Upper lobe of right lung (tissue), 1 donor: Measurements from ENCODE around the gene KCNH6. TPM values are rescaled to one million over a fixed set of nuclear protein-coding genes. Genes with fewer than 3 reads are reported as not detected.

Experiments
- ATAC-seq: fragments of 200-7000 bp; cut with Tn5 transposase; one replicate; pipeline ENCODE4 v1.9.1; 2020; ENCODE audit warnings: mild to moderate bottlenecking, moderate library complexity
- DNase-seq: peaks from one replicate; pipeline ENCODE4 v3.0.0-alpha.2; 2020
- H3K27ac ChIP-seq: fragments of 200-600 bp; one replicate; pipeline ENCODE4 v1.8.0; 2022
- H3K27me3 ChIP-seq: fragments of 200-600 bp; one replicate; pipeline ENCODE4 v1.8.0; 2022; ENCODE audit warnings: mild to moderate bottlenecking
- H3K36me3 ChIP-seq: fragments of 200-600 bp; one replicate; pipeline ENCODE4 v1.8.0; 2022
- H3K4me1 ChIP-seq: fragments of 200-600 bp; one replicate; pipeline ENCODE4 v1.8.0; 2022
- H3K4me3 ChIP-seq: fragments of 200-600 bp; one replicate; pipeline ENCODE4 v1.8.0; 2022; ENCODE audit warnings: mild to moderate bottlenecking
- H3K9me3 ChIP-seq: fragments of 200-600 bp; one replicate; pipeline ENCODE4 v1.8.0; 2022
- intact Hi-C: fragments of 100-400 bp; cut with DNase I; formaldehyde crosslinking; loops from one replicate; pipeline ENCODE4 v1.11.0; 2022
- total RNA-seq: library from RNA; stranded (reverse); fragmentation: NEBNext Ultra II Directional; extraction: Animal tissue kit (Norgen Biotek cat#: 25700); gene quantifications from one replicate; pipeline ENCODE4 v1.2.1, GENCODE V29; 2021
- TF ChIP-seq, protein P1 (sequence below): fragments of 200-600 bp; IDR thresholded peaks from one replicate; pipeline ENCODE4 v1.8.0; 2022; ENCODE audit warnings: antibody characterized with exemption
- donor health status: DM: no; HTN: yes; CAD: no; lungs with severe emphysema.

KCNH6 gene
- total RNA-seq, 1 donor from 2014 or later: not detected

DNA sequence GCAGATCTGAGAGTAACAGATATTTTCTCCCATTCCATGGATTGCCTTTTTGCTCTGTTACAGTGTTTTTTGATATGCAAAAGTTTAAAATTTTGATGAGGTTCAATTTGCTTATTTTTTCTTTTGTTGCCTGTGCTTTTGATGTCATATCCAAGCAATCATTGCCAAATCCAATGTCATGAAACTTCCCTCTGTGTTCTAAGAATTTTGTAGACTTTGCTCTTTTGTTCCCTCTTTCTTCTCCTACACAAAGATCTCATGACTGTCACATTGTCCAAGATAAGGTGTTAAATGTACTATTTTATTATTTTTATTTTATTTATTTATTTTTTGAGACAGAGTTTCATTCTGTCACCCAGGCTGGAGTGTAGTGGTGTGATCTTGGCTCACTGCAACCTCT is 18.9 kb upstream of the KCNH6 start:
- no peak overlapping the region for H3K4me3 ChIP-seq
- DNase-seq: no peak
- H3K27ac ChIP-seq: peak overlapping the region; percentile 51
- no peaks in the 10 kb centered on the region for H3K27me3 ChIP-seq
- peaks cover 7% of the 10 kb centered on the region for H3K4me1 ChIP-seq
- no peaks in the 10 kb centered on the region for H3K9me3 ChIP-seq
- no peaks in the 10 kb centered on the region for H3K36me3 ChIP-seq
- ATAC-seq: no peak
- TF ChIP-seq, protein P1, sequence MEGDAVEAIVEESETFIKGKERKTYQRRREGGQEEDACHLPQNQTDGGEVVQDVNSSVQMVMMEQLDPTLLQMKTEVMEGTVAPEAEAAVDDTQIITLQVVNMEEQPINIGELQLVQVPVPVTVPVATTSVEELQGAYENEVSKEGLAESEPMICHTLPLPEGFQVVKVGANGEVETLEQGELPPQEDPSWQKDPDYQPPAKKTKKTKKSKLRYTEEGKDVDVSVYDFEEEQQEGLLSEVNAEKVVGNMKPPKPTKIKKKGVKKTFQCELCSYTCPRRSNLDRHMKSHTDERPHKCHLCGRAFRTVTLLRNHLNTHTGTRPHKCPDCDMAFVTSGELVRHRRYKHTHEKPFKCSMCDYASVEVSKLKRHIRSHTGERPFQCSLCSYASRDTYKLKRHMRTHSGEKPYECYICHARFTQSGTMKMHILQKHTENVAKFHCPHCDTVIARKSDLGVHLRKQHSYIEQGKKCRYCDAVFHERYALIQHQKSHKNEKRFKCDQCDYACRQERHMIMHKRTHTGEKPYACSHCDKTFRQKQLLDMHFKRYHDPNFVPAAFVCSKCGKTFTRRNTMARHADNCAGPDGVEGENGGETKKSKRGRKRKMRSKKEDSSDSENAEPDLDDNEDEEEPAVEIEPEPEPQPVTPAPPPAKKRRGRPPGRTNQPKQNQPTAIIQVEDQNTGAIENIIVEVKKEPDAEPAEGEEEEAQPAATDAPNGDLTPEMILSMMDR: no peak
- intact Hi-C loops: no loop called here

DNA sequence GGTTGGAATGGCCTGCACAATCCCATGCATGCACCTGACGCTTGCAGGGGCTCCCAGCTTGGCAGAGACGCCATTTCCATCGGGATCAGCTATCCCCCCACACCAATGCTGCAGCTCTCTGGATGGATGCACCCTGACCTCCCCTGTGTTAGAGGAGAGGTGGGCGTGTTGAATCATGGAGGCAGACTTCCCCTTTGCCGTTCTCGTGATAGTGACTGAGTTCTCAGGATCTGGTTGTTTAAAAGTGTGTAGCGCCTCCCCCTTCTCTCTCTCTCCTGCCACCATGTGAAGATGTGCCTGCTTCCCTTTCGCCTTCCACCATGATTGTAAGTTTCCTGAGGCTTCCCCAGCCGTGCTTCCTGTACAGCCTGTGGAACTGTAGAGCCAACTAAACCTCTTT is 17.8 kb upstream of the KCNH6 start:
- Histone ChIP-seq H3K27ac (no peak overlapping the region), H3K27me3 (no peaks in the 10 kb centered on the region), H3K9me3 (no peaks in the 10 kb centered on the region), H3K4me3 (no peak overlapping the region), H3K36me3 (no peaks in the 10 kb centered on the region), H3K4me1 (no peaks in the 10 kb centered on the region)
- DNase-seq: no peak
- ATAC-seq: peak; percentile 33
- TF ChIP-seq, protein P1: no peak
- intact Hi-C loops: no loop called here

DNA sequence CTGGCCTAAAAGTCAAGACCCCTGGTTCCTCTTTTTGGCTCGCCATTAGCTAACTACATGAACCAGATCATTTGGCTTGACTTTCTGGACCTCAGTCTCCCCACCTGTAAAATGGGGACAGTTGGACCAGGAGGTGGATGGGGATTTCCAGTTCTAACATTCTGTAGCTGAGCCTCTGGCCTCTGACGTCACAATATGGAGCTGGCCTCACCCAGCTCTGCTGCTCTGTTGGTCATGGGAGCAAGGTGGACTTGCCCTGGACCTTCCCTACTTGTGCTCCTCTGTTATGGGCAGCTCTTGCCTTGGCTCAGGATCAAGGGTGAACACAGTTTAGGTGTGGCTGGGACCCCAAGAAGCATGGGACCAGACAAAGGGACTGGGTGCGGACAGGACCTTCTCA is 16.5 kb upstream of the KCNH6 start:
- no peaks in the 10 kb centered on the region for H3K36me3 ChIP-seq

DNA sequence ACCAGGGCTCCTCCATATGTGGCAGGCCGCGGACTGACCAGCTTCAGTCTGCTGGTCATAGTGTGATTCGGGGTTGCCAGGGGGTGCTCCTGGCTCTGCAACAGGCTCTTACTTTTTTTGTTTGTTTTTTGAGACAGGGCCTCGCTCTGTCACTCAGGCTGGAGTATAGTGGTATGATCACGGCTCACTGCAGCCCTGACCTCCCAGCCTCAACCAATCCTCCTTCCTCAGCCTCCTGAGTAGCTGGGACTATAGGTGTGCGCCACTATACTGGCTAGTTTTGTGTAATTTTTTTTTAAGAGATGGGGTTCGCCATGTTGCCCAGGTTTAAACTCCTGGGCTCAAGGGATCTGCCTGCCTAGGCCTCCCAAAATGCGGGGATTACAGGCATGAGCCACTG is 11.8 kb upstream of the KCNH6 start:
- TF ChIP-seq, protein P1: no peak
- no peaks in the 10 kb centered on the region for H3K27me3 ChIP-seq
- H3K9me3 ChIP-seq: no peaks in the 10 kb centered on the region
- intact Hi-C loops: no loop called here
- H3K4me3 ChIP-seq: no peak overlapping the region
- no peaks in the 10 kb centered on the region for H3K4me1 ChIP-seq
- no peaks in the 10 kb centered on the region for H3K36me3 ChIP-seq
- H3K27ac ChIP-seq: no peak overlapping the region
- DNase-seq (no peak), ATAC-seq (no peak)

More for the DNA sequence above, 16.5 kb upstream of the KCNH6 start:
- H3K4me1 ChIP-seq: no peaks in the 10 kb centered on the region
- DNase-seq (no peak), ATAC-seq (no peak)
- H3K27ac ChIP-seq: no peak overlapping the region
- TF ChIP-seq, protein P1: no peak
- intact Hi-C loops: no loop called here
- no peaks in the 10 kb centered on the region for H3K27me3 ChIP-seq
- no peaks in the 10 kb centered on the region for H3K9me3 ChIP-seq
- H3K4me3 ChIP-seq: no peak overlapping the region

DNA sequence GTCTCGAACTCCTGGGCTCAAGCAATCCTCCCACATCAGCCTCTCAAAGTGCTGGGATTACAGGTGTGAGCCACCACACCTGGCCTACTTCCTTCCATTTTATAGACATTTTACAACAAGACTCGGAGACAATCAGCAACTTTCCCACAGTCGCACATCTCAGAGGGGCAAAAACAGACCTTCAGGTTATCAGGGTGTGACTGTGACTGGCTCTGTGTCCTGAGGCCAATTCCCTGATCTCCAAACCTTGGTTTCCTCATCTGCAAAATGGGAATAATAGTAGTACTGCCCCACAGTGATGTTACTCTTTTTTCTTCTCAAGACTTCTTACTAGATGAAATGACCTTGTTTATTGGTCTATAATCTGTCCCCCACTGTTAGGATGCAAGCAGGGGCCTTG is 10.8 kb upstream of the KCNH6 start:
- H3K36me3 ChIP-seq: no peaks in the 10 kb centered on the region
- no peak overlapping the region for H3K4me3 ChIP-seq
- TF ChIP-seq, protein P1: no peak
- no peaks in the 10 kb centered on the region for H3K4me1 ChIP-seq
- H3K27ac ChIP-seq: no peak overlapping the region
- no peak for DNase-seq
- intact Hi-C loops: no loop called here
- no peaks in the 10 kb centered on the region for H3K9me3 ChIP-seq
- H3K27me3 ChIP-seq: no peaks in the 10 kb centered on the region
- no peak for ATAC-seq
